Keratinocyte (primary cell): ENCODE measurements around the gene GPC3. TPM values are rescaled to one million over a fixed set of nuclear protein-coding genes. Genes with fewer than 3 reads are reported as not detected.

ENCODE experiments used
- DNase-seq: peaks from one replicate; pipeline ENCODE4 v3.0.0-alpha.2; 2011; ENCODE audit warnings: low read depth, missing footprints, low spot score
- FAIRE-seq: peaks from 2 replicates; lab custom pipeline; 2011; peaks lifted over from hg19 to GRCh38; lab: Jason Lieb, UNC
- H2AFZ ChIP-seq: 2 replicates; pipeline ENCODE4 v1.6.0; 2012; ENCODE audit warnings: low read length, control low read depth, inconsistent platforms; ENCODE audit not compliant: control insufficient read depth
- H3K27ac ChIP-seq: 2 replicates; pipeline ENCODE4 v1.5.1; 2011; ENCODE audit warnings: low read length; ENCODE audit not compliant: control insufficient read depth, insufficient read depth
- H3K27me3 ChIP-seq: 3 replicates; pipeline ENCODE4 v1.6.0; 2011; ENCODE audit warnings: low read length; ENCODE audit not compliant: control insufficient read depth, insufficient read depth; ENCODE audit errors: extremely low read depth
- H3K36me3 ChIP-seq, 2 experiments: 2 replicates in 1 of 2; 3 replicates in 1 of 2; pipeline ENCODE4 v1.5.1; 2011; ENCODE audit warnings: low read length in 2 of 2, mild to moderate bottlenecking in 1 of 2; ENCODE audit not compliant: control insufficient read depth in 2 of 2, insufficient read depth in 2 of 2; ENCODE audit errors: extremely low read depth in 1 of 2
- H3K4me1 ChIP-seq: 3 replicates; pipeline ENCODE4 v1.5.1; 2011; ENCODE audit warnings: low read length; ENCODE audit not compliant: control insufficient read depth, insufficient read depth; ENCODE audit errors: extremely low read depth
- H3K4me2 ChIP-seq: 3 replicates; pipeline ENCODE4 v1.6.0; 2011; ENCODE audit warnings: low read depth, low read length; ENCODE audit not compliant: control insufficient read depth, insufficient read depth; ENCODE audit errors: extremely low read depth
- H3K4me3 ChIP-seq, 3 experiments: fragments of 200-600 bp in 1 of 3; sonication (generic) in 1 of 3; 2 replicates in 2 of 3; 3 replicates in 1 of 3; pipeline ENCODE4 v1.5.1; 2011 to 2016; ENCODE audit warnings: low read length in 3 of 3, mild to moderate bottlenecking in 3 of 3, control low read depth in 2 of 3, inconsistent platforms in 1 of 3, low read depth in 1 of 3, mixed read lengths in 1 of 3, mixed run types in 1 of 3, moderate library complexity in 1 of 3; ENCODE audit not compliant: control insufficient read depth in 2 of 3, insufficient read depth in 2 of 3; ENCODE audit errors: extremely low read depth in 1 of 3
- H3K79me2 ChIP-seq: 2 replicates; pipeline ENCODE4 v1.6.0; 2012; ENCODE audit warnings: low read length; ENCODE audit not compliant: control insufficient read depth, insufficient read depth
- H3K9ac ChIP-seq: 3 replicates; pipeline ENCODE4 v1.6.0; 2011; ENCODE audit warnings: low read length; ENCODE audit not compliant: control insufficient read depth, insufficient read depth; ENCODE audit errors: extremely low read depth
- H3K9me1 ChIP-seq: 3 replicates; pipeline ENCODE4 v1.6.0; 2011; ENCODE audit warnings: low read length; ENCODE audit not compliant: control insufficient read depth, insufficient read depth; ENCODE audit errors: extremely low read depth
- H3K9me3 ChIP-seq: 2 replicates; pipeline ENCODE4 v1.5.1; 2012; ENCODE audit warnings: low read depth, low read length; ENCODE audit not compliant: control insufficient read depth
- H4K20me1 ChIP-seq: 3 replicates; pipeline ENCODE4 v1.6.0; 2011; ENCODE audit warnings: low read length; ENCODE audit not compliant: control insufficient read depth, insufficient read depth; ENCODE audit errors: extremely low read depth
- CTCF ChIP-seq, 3 experiments: IDR thresholded peaks in 1 of 3; conservative IDR thresholded peaks in 1 of 3; optimal IDR thresholded peaks in 1 of 3; 2 replicates in 2 of 3; 3 replicates in 1 of 3; pipeline versions ENCODE3 to v1.5.1; 2011; ENCODE audit warnings: low read length in 3 of 3, mild to moderate bottlenecking in 3 of 3, moderate library complexity in 2 of 3, control low read depth in 1 of 3, inconsistent platforms in 1 of 3; ENCODE audit not compliant: insufficient read depth in 2 of 3; ENCODE audit errors: extremely low read depth in 1 of 3
- EZH2 ChIP-seq: IDR thresholded peaks from one replicate; pipeline ENCODE4 v1.6.1; 2012; ENCODE audit warnings: inconsistent platforms, mild to moderate bottlenecking, low read length, moderate library complexity
- dilution Hi-C: fragments of 300-500 bp; cut with MboI; formaldehyde crosslinking; loops from one replicate; pipeline ENCODE4 v1.7.0; 2020; ENCODE audit warnings: low sequenced_read_pairs; ENCODE audit not compliant: extremely low pct_ligation_motif_present
- polyA plus RNA-seq, 5 experiments: library from polyadenylated mRNA; depleted of rRNA in 3 of 5; stranded (reverse) in 3 of 5; stranded (forward) in 1 of 5; unstranded in 1 of 5; fragments of >200 nt; gene quantifications; 1 replicate in 1 of 5; 2 replicates in 3 of 5; 3 replicates in 1 of 5; pipeline versions ENCODE4 v1.2.1 to v1.2.3, GENCODE V29; 2011 to 2012; ENCODE audit warnings: missing spikeins in 2 of 5, low read depth in 1 of 5, low replicate concordance in 1 of 5

GPC3 gene
- polyA plus RNA-seq, 1 donor (not counting 4 experiments of a cell fraction or from before 2014, with no cell fraction given), result 0.03 TPM

- H3K27ac ChIP-seq, result no peak overlapping the region
- TF ChIP-seq EZH2 (no peak), CTCF (optimal IDR thresholded peaks at IDR 0.05 in 1 of 3, IDR thresholded peaks at IDR 0.05 in 1 of 3, conservative IDR thresholded peaks at IDR 0.05 in 1 of 3; ENCODE audit: extremely low read depth in 1 of 3, insufficient read depth in 2 of 3, low read length in 3 of 3) (no peak)
- DNase-seq (no peak), FAIRE-seq (no peak)
- dilution Hi-C loops, result no loop called here
- H2AFZ ChIP-seq, result no peak overlapping the region
- no peaks in the 10 kb centered on the region for H3K9me3 ChIP-seq
- H3K79me2 ChIP-seq, result no peaks in the 10 kb centered on the region
- no peak overlapping the region for H3K4me3 ChIP-seq
- no peaks in the 10 kb centered on the region for H3K36me3 ChIP-seq
- H3K9ac ChIP-seq, result no peak overlapping the region
- no peaks in the 10 kb centered on the region for H4K20me1 ChIP-seq
- H3K4me1 ChIP-seq, result peaks cover 2% of the 10 kb centered on the region
- H3K9me1 ChIP-seq, result no peaks in the 10 kb centered on the region
- no peak overlapping the region for H3K4me2 ChIP-seq
- peaks cover 32% of the 10 kb centered on the region for H3K27me3 ChIP-seq
Measured at GRCh38 chrX:133981924-133982323, 3.5 kb downstream of the GPC3 start.

- dilution Hi-C loops, result no loop called here
- no peak overlapping the region for H3K9ac ChIP-seq
Measured at GRCh38 chrX:133980832-133981588, 4.4 kb downstream of the GPC3 start.

More at GRCh38 chrX:133980832-133981588, 4.4 kb downstream of the GPC3 start:
- H2AFZ ChIP-seq, result no peak overlapping the region
- no peaks in the 10 kb centered on the region for H3K79me2 ChIP-seq
- DNase-seq (no peak), FAIRE-seq (no peak)
- H3K9me1 ChIP-seq, result no peaks in the 10 kb centered on the region
- H3K4me3 ChIP-seq, result no peak overlapping the region
- no peak for TF ChIP-seq EZH2
- no peak for TF ChIP-seq CTCF (optimal IDR thresholded peaks at IDR 0.05 in 1 of 3, IDR thresholded peaks at IDR 0.05 in 1 of 3, conservative IDR thresholded peaks at IDR 0.05 in 1 of 3; ENCODE audit: extremely low read depth in 1 of 3, insufficient read depth in 2 of 3, low read length in 3 of 3)
- no peaks in the 10 kb centered on the region for H3K9me3 ChIP-seq
- no peaks in the 10 kb centered on the region for H3K36me3 ChIP-seq
- H3K4me2 ChIP-seq, result no peak overlapping the region
- peaks cover 2% of the 10 kb centered on the region for H3K4me1 ChIP-seq
- H4K20me1 ChIP-seq, result no peaks in the 10 kb centered on the region
- H3K27me3 ChIP-seq, result peaks cover 28% of the 10 kb centered on the region
- H3K27ac ChIP-seq, result no peak overlapping the region
